K562 (cell line): ENCODE measurements around the gene FGR. TPM values are rescaled to one million over a fixed set of nuclear protein-coding genes. Genes with fewer than 3 reads are reported as not detected.

Source experiments
- AFF4 ChIP-seq: sonication (generic); formaldehyde crosslinking; IDR thresholded peaks from 2 replicates; pipeline ENCODE4 v1.8.0; 2023; ENCODE audit warnings: mild to moderate bottlenecking, missing genetic modification reagents
- CBFA2T2 ChIP-seq: fragments of 450-650 bp; conservative IDR thresholded peaks from 2 replicates; pipeline ENCODE4 v1.6.1; 2017; ENCODE audit warnings: mild to moderate bottlenecking
- RFX1 ChIP-seq: fragments of 450-650 bp; IDR thresholded peaks from 2 replicates; pipeline ENCODE4 v1.6.1; 2016; ENCODE audit warnings: mild to moderate bottlenecking, moderate library complexity
- THRB ChIP-seq: fragments of 450-650 bp; formaldehyde crosslinking; conservative IDR thresholded peaks from 2 replicates; pipeline ENCODE4 v1.4.0; 2022; ENCODE audit warnings: mild to moderate bottlenecking, missing genetic modification characterization
- ZBTB33 ChIP-seq: sonication (generic); formaldehyde crosslinking; IDR thresholded peaks from 2 replicates; pipeline ENCODE4 v1.8.1; 2023; ENCODE audit warnings: mild to moderate bottlenecking, missing genetic modification reagents
- ZNF282 ChIP-seq: sonication (generic); formaldehyde crosslinking; IDR thresholded peaks from 2 replicates; pipeline ENCODE4 v1.8.1; 2023; ENCODE audit warnings: missing genetic modification reagents
- polyA plus RNA-seq, 8 experiments: library from polyadenylated mRNA; depleted of rRNA in 4 of 8; stranded (reverse) in 5 of 8; unstranded in 3 of 8; fragments of >200 nt; fragmentation: Nextera tagmentation in 2 of 8; fragmentation: Illumina TruSeq in 1 of 8; extraction: Ambion mirVana in 2 of 8; extraction: Trizol in 1 of 8; gene quantifications; 2 replicates each; pipeline versions ENCODE4 v1.2.1 to v1.2.3, GENCODE V29; 2011 to 2014; ENCODE audit warnings: inconsistent platforms in 1 of 8, missing spikeins in 1 of 8
- total RNA-seq, 7 experiments: library from RNA; depleted of rRNA in 6 of 7; stranded (reverse); fragments of >200 nt in 6 of 7; fragmentation: Illumina TruSeq in 2 of 7; extraction: Trizol in 2 of 7; gene quantifications; 2 replicates each; pipeline versions ENCODE4 v1.2.1 to v1.2.3, GENCODE V29; 2011 to 2021; ENCODE audit warnings: low replicate concordance in 1 of 7

Gene FGR
- total and polyA plus RNA-seq, 9 of the 15 experiments (the other 6 are each of a cell fraction or from before 2014, with no cell fraction given) = 0.04 to 0.11 TPM; not detected in 7

- TF ChIP-seq AFF4 (CRISPR knock-in tag) = 0 out of 2 replicates have a peak, but pooled peaks have one; percentile 31
- no peak for TF ChIP-seq RFX1
- 0 out of 2 replicates have a peak, but pooled peaks have one; percentile 13 for TF ChIP-seq THRB (CRISPR knock-in tag)
- no peak for TF ChIP-seq CBFA2T2
- TF ChIP-seq ZNF282 = no peak
- TF ChIP-seq ZBTB33 (CRISPR knock-in tag) = no peak; the same call in 1 of the 2 replicates
Measured at GRCh38 chr1:27605796-27606707, 28.9 kb downstream of the FGR start (continued).
